NCI-H2107 treated with DMSO at 0.1 percent for 48 hours (cell line): Measurements from ENCODE around the gene SORCS3.

ENCODE experiments used
- DNase-seq: peaks from one replicate; lab custom pipeline; 2025; ENCODE audit not compliant: unreplicated experiment; lab: John Stamatoyannopoulos, UW

Gene SORCS3

GRCh38 chr10:104989880-104990279 lies 348.8 kb downstream of the SORCS3 start:
- DNase-seq: no peak

- no peak for DNase-seq
These were observed 352.0 kb downstream of the SORCS3 start for GRCh38 chr10:104993085-104993484.

DNA sequence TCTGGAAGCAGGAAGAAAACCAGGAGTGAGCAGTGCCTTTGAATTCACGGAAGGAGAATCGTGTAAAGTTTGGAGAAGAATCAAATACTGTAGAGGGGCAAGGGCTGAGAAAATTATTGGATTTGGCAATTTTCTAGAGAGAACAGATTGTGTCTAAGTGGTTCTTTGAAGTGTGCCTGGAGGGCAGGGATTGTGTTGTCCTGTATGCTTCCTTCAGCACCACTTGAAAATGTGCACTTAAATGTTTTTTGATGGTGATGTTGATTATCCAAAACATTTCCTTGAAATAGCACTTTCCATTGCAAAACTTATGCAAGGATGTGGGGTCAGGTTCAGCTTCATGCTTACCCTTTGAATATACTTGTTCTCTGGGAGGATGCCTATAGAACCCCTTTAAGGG lies 360.2 kb downstream of the SORCS3 start:
- no peak for DNase-seq

- DNase-seq: no peak
These were observed 369.5 kb downstream of the SORCS3 start for GRCh38 chr10:105010411-105011121.

- no peak for DNase-seq
These were observed 376.0 kb downstream of the SORCS3 start for GRCh38 chr10:105017116-105017515.

DNA sequence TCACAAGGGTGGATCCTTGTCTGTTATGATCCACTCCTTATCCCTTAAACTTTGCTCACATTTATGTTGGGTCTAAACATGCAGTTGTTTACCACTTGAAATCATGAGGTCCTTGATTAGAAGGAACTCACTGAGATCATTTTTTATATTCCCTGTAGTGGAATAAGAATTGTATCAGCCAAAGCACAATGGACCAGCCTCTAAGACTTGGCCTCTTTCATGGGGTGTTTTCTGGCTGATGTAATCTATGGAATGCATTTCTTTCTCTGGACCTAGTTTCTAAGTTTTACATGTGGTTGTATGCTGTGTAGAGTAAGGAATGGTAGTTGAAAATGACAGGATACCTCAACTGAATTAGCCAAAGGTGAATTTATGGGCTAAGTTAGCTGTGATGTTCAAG lies 376.6 kb downstream of the SORCS3 start:
- DNase-seq: no peak

- no peak for DNase-seq
These were observed 382.4 kb downstream of the SORCS3 start for GRCh38 chr10:105023211-105024111.

DNA sequence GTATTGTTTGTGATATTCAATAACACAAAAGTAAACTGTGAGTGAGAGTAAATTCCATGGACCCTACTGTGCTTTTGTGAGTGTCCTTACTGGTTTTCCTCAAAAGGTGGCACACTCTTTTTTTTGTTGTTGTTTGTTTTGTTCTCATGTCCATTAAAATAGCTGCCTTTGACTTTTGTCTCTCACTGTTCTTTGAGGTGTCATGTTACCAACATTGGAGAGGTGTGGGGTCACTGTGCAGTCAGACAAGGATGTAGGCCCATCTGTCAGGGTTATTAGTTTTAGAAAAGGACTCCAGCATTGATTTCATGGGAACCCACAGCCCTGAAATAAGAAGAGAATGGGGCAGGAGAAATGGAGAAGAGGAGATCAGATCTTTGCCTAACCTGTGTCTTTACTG lies 383.1 kb downstream of the SORCS3 start:
- no peak for DNase-seq

GRCh38 chr10:105025092-105025491 lies 384.0 kb downstream of the SORCS3 start:
- DNase-seq: no peak

- no peak for DNase-seq
These were observed 385.5 kb downstream of the SORCS3 start for GRCh38 chr10:105026566-105026965.

- no peak for DNase-seq
These were observed 388.2 kb downstream of the SORCS3 start for GRCh38 chr10:105029286-105029685.

- DNase-seq: no peak
These were observed 395.9 kb downstream of the SORCS3 start for GRCh38 chr10:105037022-105037421.

DNA sequence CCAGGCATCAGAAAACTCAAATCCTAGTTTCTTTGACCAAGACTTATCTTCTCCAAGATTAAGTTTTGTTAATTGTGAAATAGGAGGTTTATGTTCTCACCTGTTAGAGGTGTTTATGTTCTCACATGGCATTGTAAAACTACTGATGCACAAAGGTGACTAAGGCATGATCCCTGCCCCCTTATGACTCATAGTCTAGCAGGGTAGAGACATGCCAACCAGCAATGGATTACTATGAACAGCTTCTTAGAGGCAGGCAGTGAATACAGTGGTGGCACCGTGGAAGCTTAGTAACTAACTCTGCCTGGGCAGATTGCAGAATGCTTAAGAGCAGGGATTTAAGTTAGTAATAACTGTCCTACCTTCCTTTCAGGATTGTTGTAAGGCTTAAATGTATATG lies 400.9 kb downstream of the SORCS3 start:
- no peak for DNase-seq

- no peak for DNase-seq
These were observed 401.9 kb downstream of the SORCS3 start for GRCh38 chr10:105042906-105043552.

DNA sequence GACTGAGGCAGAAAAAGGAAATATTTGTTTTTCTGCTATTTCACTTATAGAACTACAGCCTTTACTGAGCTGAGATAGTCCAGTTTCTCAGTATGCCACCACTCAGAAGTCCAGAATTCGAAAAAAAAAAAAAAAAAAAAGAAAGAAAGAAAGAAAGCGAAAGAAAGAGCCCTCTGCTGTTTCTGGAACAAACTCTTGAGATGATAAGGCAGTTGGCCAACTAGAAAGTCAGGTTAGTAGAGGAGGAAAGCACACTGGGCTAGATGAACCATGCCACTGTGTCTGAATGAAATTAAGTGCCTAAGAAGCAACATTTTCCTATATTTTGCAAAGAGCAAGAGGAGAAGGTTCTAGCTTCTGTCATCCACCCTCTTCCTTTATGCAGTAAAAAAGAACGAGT lies 403.8 kb downstream of the SORCS3 start:
- no peak for DNase-seq

GRCh38 chr10:105056413-105056812 lies 415.3 kb downstream of the SORCS3 start:
- DNase-seq: no peak

- DNase-seq: no peak
These were observed 421.9 kb downstream of the SORCS3 start for GRCh38 chr10:105062951-105063350.

- DNase-seq: no peak
These were observed 422.7 kb downstream of the SORCS3 start for GRCh38 chr10:105063796-105064195.

- DNase-seq: no peak
These were observed 427.4 kb downstream of the SORCS3 start for GRCh38 chr10:105068497-105068896.

DNA sequence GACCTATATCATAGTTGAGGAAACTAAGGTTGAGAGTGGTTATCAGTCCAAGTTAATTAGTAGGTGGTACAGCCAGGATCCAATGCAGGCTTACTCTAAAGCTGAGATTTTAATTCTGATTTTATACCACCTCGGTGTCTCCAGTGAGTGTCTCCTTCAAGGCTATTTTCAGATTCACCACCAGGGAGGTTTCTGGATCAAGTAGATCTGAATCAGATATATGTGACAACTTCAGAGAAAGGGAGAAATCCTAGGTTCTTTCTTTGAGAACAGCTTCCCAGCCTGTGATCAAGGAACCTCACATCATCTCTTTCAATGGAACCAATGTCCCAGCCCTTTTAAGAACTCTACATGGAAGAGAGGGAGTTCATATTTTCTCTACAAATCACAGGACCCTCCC lies 429.2 kb downstream of the SORCS3 start:
- DNase-seq: no peak

DNA sequence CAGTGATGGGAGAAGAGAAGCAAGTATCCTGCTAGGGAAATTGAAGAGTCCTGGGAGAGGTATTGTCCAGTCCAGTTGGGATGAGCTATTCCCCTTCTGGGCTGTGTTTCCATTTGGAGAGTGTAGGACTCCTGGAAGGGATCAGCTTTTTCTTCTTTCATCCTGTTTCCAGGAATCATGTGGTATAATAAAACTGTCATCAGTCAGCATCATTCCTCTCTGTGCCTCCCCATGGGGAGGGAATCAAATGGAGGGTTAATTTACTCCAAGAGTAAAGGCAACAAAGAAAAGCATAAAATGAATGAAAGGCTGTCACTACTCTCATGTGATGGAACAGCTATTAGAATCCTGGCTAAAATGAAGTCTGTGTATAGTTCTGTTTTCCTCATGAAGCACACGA lies 429.9 kb downstream of the SORCS3 start:
- no peak for DNase-seq

DNA sequence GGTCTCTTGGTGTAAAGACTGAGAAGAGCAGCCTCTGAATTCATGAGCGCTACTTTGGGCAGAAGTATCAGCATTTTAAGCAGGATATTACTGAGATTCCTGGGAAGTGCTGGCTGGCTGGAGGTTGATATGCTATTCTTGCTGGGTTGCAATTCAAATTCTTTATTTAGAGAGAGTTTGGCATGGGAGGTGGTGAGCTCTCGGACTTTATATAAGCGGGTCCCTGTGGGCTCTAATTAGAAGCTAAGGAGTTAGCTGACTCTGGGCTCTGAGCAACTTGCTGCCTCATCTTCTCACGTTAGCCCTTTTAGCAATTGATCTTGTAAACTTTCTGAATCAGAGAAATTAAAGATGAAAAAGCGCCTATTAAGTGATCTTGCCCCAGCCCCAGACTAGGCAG lies 430.9 kb downstream of the SORCS3 start:
- DNase-seq: no peak
